Right ventricle myocardium superior (tissue), 1 donor: ENCODE results near the gene LCE3A. TPM values are rescaled to one million over a fixed set of nuclear protein-coding genes. Genes with fewer than 3 reads are reported as not detected.
"Not testable (repeated sequence)": the region's sequence is repeated elsewhere in the genome, so short reads cannot be mapped to it uniquely, and the experiment has no call there.

Experiments used
- ATAC-seq: fragments of 200-7000 bp; cut with Tn5 transposase; one replicate; pipeline ENCODE4 v1.9.1; 2020; ENCODE audit warnings: mild to moderate bottlenecking; ENCODE audit not compliant: poor library complexity
- DNase-seq: peaks from one replicate; pipeline ENCODE4 v3.0.0-alpha.2; 2020
- intact Hi-C: fragments of 100-400 bp; cut with DNase I; formaldehyde crosslinking; loops from one replicate; pipeline ENCODE4 v1.11.2; 2022
- long read RNA-seq: library from polyadenylated mRNA; unstranded; transcript quantifications from one replicate; pipeline ENCODE4 v2.0.0, GENCODE V29; 2021
- total RNA-seq: library from RNA; stranded (reverse); fragmentation: NEBNext Ultra II Directional; extraction: Animal tissue kit (Norgen Biotek cat#: 25700); gene quantifications from one replicate; pipeline ENCODE4 v1.2.1, GENCODE V29; 2021
- donor health status: DM: no; HTN: yes; CAD: no; lungs with severe emphysema.

Gene LCE3A, protein sequence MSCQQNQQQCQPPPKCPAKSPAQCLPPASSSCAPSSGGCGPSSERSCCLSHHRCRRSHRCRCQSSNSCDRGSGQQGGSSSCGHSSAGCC
- total RNA-seq, result not detected
- long read RNA-seq, result 0 reads

DNA sequence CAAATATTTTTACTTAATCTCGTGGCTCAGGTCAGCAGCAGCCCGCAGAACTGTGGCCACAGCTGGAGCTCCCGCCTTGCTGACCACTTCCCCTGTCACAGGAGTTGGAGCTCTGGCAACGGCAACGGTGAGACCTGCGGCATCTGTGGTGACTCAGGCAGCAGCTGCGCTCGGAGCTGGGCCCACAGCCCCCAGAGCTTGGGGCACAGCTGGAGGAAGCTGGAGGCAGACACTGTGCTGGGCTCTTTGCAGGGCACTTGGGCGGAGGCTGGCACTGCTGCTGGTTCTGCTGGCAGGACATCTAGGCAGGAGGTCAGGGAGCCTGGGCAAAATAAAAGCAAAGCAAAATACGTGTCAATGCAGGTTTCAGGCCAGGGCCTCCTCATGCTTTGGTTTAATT lies at the start of gene LCE3A:
Gene LCE3A, minus strand, starts transcription at position 301 of the 400 bp plus-strand sequence. Its CDS starts 0 bp downstream, at position 301.
- ATAC-seq (no peak), DNase-seq (no peak)
- intact Hi-C loops, result no loop called here

DNA sequence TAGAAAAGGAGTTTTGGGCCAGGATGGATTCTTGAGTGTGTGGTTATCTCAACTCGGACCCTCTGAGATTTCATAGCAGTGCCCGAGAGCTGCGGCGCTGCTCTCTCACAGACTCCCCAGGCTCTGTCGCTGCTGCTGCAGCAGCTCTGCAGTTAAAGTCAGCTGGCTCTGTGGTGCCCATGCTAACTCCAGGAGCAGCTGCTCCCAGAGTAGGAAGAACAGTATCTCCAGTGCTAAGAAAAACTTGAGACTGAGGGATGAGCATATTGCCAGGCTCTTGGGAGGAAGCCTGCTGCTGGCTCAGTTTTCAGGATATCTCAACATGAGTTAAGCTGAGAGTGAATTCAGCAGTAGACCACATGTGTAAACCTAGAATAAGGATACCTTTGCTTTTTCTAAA lies 44.7 kb upstream of the LCE3A start:
- ATAC-seq, result no peak

DNA sequence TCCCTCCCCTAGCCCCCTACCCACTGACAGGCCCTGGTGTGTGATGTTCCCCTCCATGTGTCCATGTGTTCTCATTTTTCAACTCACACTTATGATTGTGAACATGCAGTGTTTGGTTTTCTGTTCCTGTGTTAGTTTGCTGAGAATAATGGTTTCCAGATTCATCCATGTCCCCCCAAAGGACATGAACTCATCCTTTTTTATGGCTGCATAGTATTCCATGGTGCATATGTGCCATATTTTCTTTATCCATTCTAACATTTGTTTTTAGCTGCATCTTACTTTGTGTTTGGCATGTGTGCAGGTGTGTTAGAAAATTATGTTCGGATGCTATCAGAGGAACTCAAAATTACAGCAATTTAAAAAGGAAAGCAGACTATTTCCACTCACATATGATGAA lies 43.3 kb upstream of the LCE3A start:
- ATAC-seq, intact Hi-C loops, DNase-seq: not testable (repeated sequence)

More for the DNA sequence above, 44.7 kb upstream of the LCE3A start:
- no peak for DNase-seq
- intact Hi-C loops, result no loop called here

DNA sequence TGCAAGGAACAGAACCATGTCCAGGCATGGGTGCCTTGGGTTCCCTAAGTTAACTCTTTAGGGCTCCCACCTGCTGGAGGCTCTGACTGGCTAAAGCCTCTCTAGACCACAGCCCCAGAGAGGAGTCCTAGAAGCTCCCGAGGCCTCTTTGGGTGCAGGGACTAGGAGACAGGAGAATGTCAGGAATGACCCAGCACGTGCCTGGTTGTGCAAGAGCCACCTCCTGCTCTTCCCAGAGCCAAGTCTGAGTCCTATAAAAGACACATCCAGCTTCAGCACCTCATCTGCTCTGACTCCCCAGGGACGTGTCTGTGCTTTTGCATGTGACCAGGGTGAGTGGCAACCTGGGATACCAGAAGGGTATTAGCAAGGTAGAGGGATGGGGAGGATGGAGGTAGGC lies 40.2 kb upstream of the LCE3A start, which contains the start of gene LCE2D:
Gene LCE2D, plus strand, starts transcription at position 283 of the 400 bp plus-strand sequence. CDS start 726 bp downstream, outside the sequence.
- ATAC-seq (no peak), DNase-seq (no peak)
- intact Hi-C loops, result no loop called here

DNA sequence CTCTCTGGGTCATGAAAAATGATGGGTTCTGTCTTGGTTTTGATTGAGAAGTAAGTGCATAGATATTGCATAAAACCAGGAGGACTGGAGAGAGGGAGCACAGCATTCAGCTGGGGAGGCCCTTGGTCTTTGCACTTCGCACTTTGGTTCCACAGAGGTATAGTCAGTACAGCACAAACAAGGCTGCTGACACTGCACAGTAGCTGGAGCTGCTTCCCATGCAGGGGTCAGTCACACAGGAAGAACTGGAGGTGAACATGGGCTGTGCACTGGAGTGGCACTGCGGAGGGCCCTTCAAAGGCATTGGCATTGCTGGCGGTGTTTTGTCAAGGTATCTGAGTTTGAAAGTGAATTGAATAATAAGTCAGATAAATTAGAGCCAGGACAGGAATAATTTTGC lies 35.7 kb upstream of the LCE3A start:
- no peak for DNase-seq
- no peak for ATAC-seq
- intact Hi-C loops, result no loop called here

DNA sequence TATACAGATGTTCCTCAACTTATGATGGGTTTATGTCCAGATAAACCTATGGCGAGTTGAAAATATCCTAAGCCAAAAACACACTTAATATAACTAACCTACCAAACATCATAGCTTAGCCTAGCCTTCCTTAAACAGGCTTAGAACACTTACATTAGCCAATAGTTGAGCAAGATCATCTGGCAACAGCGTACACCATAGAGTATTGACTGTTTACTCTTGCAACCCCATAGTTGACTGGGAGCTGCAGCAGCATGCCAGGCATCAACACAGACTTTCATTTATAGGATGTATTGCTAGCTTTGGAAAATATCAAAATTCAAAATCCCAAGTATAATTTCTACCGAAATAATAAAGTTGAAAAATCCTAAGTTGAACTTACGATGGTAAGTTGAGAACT lies 34.8 kb upstream of the LCE3A start:
- DNase-seq (no peak), ATAC-seq (no peak)

DNA sequence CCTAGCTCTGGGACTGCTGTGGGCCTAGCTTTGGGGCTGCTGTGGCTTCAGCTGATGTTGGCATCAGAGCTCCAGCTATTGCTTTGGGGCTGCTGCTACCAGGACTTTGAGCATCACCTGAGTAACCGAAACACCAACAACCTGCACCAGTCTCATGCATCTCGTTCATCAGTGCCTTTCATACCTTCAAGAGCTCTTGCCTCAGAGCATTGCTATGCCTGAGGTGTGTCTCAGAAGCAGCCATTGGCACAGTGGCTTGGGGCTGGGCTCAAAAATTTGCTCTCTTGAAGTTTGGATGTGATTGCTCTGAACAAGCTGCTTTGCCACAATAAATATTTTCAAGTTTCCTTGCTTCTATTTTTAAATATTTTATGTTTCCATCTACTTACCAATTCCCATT lies 33.6 kb upstream of the LCE3A start:
- DNase-seq (no peak), ATAC-seq (no peak)
- intact Hi-C loops, result no loop called here

More for the DNA sequence above, 34.8 kb upstream of the LCE3A start:
- intact Hi-C loops, result no loop called here

DNA sequence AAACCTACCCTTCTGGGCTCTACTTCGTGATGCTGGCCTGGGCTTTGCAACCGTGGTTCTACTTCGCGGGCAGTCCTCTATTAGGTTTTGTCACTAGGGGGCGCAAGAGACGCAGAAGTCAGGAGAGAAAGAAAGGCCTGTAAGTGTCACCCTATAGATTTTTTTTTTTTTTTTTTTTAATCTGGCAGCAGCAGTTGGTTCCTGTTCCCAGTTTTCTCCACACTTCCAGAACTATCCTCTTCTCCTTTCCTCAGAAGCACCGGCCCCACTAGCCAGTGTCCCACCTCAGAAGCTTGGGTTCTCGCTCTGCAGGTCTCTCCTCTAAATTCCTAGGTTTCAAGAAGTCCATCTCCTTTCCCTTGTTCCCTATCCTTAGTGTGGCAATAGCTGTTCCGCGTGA lies 31.2 kb upstream of the LCE3A start:
- no peak for ATAC-seq
- DNase-seq, result no peak
- intact Hi-C loops, result no loop called here

DNA sequence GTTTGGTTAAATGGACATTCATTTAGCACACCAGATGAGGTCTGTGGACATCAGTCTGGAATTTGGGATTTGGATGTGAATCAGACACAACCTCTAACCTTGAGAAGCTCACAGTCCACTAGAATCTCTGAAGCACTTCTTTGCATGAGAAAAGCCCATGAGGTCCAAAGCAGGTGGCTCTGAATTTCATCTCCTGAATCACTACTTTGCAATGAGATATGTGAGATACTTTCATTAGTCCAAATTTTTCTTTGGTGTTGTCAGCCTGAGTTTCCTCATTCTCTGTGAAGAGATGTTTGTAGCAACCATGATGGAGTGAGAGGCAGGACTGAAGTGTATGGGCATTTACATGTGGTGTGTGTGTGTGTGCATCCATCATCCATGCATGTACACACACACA lies 23.8 kb upstream of the LCE3A start:
- intact Hi-C loops, result no loop called here
- DNase-seq, result no peak
- ATAC-seq, result no peak

DNA sequence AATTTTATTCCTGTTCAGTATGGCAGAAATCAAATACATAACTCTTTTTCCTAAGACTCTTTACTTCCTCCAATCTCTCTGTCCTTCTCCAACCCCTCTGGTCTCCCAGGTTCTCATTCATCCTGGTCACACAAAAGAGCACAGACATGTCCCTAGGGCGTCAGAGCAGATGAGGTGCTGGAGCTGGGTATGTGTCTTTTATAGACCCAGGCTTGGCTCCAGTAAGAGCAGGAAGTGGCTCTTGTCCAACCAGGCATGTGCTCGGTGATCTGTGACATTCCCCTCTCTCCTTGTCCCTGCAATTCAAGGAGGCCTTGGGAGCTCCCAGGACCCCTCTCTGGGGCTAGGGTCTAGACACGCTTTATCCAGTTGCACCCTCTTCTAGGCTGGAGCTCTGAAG lies 22.2 kb upstream of the LCE3A start:
- ATAC-seq, result no peak
- no peak for DNase-seq
- intact Hi-C loops, result no loop called here

DNA sequence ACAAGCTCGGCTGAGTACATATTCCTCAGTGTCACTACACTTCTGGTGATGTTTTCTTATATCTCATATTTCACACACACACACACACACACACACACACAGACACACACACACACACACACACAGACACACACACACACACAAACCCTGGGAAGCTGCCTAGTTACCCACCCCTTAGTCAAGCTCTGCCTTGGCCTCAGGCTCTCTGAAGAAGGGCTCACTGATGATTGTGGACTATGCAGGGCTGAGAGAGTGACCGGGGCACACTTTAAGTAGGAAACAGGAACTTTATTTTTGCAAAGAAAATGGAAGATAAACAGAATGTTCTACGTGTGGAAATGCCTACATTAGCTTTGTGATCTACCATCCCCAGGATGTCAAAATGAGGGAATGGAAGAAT lies 21.0 kb upstream of the LCE3A start:
- no peak for ATAC-seq
- intact Hi-C loops, result no loop called here

DNA sequence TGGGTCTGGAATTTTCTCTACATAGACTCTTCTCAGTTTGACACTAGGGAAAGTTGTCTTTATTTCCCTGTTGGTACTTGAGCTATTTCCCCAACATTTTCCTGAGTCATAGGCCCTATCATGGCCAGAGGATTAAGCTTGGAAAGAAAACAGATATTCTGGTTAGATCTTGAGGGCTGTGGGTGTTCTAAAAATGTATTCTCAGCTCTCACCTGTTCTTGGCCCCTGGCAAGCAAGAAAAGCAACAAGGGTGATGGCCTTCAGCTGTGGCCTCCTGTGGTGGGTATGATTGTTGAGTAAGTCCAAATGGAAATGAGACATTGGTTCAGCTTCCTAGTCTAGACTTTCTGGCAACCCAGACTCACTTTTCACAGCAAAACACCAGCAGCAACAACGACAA lies 17.4 kb upstream of the LCE3A start:
- no peak for ATAC-seq
- no peak for DNase-seq
- intact Hi-C loops, result no loop called here

More for the DNA sequence above, 21.0 kb upstream of the LCE3A start:
- DNase-seq, result no peak

DNA sequence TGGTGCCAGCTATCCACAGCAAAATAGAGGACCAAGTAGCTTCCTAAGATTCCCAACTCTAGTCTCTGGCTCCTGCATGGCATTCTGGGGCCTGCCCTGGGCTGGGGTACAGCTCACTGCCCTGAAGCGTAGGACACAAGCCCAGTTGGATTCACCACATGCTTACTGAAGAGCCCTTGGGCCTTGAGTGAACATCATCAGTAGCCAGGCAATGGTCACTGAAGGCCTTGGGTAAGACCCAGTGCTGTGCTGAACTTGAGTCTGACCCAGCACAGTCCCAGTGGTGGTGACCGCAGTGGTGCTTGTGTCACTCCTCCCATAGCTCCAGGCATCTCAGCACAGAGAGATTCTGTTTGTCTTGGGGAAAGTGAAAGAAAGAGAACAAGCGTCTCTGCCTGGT lies 7.7 kb upstream of the LCE3A start:
- ATAC-seq (no peak), DNase-seq (no peak)
- intact Hi-C loops, result no loop called here

DNA sequence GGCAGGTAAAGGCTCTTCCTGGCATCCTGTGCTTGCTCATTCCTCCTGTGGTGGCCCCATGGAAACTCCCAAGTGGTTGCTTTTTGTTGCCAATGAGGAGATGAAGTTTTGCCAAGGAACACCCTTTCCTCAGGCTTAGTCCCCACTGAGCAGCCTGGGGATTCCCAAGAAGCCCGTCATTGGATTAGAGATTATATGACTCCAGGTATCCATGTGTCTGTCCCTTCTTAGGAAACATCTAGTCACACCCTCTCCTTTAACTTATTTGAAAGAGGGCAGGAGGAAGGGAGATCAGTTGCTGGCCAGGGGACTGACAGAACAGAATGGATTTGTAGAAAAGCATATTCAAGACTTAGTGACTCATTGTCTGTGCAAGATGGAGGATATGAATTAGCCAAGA lies 3.8 kb upstream of the LCE3A start:
- intact Hi-C loops, result no loop called here
- ATAC-seq (no peak), DNase-seq (no peak)

DNA sequence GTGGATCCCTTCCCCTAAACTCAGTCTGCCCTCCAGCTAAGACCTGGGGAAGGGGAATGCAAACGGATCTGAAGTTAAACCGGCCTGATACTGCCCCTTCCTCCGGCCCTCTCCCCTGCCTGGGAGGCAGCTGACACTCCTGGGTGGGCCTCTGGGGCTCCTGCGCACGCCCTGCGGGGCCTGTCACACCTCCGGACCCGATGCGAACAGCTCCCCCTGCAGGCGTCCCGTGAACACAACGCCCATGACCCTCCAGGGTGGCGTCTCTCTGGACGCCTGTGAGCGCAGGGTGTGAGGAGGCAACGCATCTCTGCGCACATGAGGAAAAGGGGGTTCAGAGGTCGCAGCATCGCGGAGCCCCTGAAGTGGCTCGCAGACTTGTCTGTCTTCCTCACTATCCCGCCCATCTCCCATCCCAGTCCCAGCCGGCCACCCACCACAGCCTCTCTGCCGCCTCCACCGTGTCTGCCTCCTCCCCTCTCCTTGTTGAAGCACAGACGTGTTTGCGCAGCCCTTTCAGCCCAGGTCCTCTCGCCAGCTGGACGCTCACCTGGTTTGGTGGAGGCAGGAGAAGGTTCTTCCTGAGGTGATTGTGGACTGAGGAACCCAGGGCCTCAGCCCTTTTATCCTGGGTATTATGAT lies 421 bp upstream of the LCE3A start:
- intact Hi-C loops, result no loop called here
- ATAC-seq (no peak), DNase-seq (no peak)

DNA sequence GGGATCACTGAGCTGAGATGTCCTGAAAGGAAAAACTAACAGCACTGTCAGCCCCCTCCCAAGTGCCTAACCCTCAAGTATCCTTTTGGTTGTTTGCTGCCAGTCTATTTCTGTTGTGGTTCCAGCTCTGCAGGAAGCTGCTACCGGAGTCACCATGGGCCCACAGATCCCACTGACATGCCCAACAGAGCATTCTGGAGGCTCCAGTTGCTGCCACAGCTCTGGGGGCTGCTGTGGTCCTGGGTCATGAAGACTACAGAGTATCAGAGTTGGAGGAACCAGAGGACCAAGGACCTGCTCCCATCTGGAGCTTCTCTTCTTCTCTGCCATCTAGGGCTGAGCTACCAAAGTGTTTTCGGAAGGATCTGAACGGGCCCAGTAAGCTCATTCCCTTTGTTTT lies 910 bp downstream of the LCE3A start:
- intact Hi-C loops, result no loop called here
- DNase-seq (no peak), ATAC-seq (no peak)

DNA sequence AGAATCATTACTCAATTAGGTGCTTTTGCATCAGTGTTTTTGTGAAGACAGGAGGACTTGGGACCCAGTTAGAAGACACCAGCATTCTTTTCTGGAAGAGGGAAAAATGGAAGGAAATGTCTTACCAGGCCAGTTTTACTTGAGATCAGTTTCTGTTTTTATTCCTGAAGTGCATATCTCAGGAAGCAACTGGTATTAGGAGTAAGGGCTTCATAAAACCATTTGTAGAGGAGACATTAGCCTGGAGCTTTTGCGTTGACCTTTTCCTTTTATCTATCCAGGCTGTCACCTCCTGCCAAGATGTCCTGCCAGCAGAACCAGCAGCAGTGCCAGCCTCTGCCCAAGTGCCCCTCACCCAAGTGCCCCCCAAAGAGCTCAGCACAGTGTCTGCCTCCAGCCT lies 9.4 kb downstream of the LCE3A start, which contains the start of gene LCE3B:
Gene LCE3B, plus strand, starts transcription at position 301 of the 400 bp plus-strand sequence. Its CDS starts 0 bp downstream, at position 301.
- no peak for ATAC-seq
- no peak for DNase-seq
- intact Hi-C loops, result no loop called here

DNA sequence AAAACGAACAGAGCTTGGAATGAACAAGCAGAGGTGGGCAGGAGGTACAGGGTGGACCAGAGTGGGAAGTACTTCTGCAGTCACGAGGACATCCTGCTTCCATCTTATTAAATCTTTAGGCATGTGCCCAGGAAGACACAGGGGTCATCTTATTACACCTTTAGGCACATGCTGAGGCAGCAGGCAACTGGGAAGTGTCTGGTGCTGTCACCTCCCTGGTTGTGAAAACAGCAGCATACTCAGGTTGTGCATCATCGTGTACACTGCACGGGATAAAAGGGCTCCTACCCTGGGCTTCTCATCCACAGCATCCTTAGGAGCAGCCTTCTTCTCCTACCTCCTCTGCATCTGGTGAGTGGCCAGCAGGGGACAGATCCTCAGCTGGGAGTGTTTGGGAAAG lies 23.0 kb downstream of the LCE3A start, which contains the start of gene LCE3C:
Gene LCE3C, plus strand, starts transcription at position 301 of the 400 bp plus-strand sequence. CDS start 498 bp downstream, outside the sequence.
- no peak for DNase-seq
- no peak for ATAC-seq
- intact Hi-C loops, result no loop called here

DNA sequence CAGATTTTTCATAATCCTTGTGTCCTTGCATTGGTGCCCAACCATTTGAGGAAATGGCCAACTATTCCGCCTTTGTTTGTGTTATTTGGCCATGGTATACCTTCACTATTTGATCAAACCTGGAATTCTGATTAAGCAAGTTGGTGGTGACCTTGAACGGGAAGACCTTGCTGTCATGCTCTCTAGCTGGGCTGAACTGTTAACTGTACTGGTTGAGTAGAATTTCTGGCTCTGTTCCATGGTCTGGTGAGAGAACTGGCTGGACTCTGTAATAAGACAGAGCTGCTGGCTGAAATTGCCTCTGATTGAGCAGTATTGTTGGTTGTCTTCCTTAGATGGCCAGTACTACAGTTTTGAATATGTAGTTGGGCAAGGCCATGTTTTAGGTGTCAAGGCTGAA lies 25.9 kb downstream of the LCE3A start:
- no peak for ATAC-seq
- intact Hi-C loops, result no loop called here
- DNase-seq, result no peak

DNA sequence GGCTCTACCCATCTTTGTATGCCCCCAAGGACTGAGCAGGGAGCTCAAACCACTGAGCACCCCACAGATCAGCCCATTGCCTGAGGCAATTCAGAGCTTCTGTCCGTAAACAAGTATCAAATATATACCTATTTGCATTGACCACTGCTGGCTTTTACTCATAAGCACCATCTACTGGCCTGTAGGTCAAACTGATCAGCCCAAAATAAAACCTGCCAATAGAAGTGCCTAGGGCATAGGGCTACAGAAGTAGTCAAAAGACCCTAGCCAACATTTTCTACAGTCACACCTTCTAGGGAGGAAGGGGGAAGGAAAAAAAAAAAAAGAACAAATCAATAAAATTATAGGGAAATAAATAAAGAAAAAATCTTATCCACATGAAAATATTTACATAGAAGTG lies 37.3 kb downstream of the LCE3A start:
- DNase-seq, result no peak
- intact Hi-C loops, result no loop called here

DNA sequence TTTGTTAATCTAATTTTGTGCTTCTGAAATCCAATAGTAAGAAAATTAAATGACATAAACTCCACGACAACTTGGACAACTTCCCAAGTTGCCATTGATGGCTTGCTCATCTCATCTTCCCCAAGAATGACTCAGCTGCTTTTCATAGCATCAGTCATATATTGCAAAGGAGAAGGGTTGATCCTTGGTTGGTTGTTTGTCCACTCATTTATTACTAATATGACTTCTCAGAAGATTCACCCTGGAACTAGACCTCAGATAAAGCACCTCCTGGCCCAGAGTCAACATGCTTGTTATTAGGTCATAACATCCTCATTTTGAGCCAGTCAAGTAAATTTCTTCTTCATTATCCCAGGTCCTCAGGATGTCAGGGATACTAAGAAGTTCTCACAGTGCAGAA lies 40.3 kb downstream of the LCE3A start:
- intact Hi-C loops, result no loop called here
- no peak for ATAC-seq

More for the DNA sequence above, 37.3 kb downstream of the LCE3A start:
- no peak for ATAC-seq

More for the DNA sequence above, 40.3 kb downstream of the LCE3A start:
- no peak for DNase-seq
